B cell (primary cell): ENCODE measurements around the gene LOC101059915.
"Not testable (repeated sequence)": the region's sequence is repeated elsewhere in the genome, so short reads cannot be mapped to it uniquely, and the experiment has no call there.

Source experiments
- CTCF ChIP-seq: fragments of 200-600 bp; IDR thresholded peaks from one replicate; pipeline ENCODE4 v1.8.0; 2022; ENCODE audit warnings: antibody characterized with exemption, mild to moderate bottlenecking
- EZH2 ChIP-seq: IDR thresholded peaks from 2 replicates; pipeline ENCODE4 v1.6.1; 2012; ENCODE audit warnings: borderline replicate concordance, low read depth, mild to moderate bottlenecking, moderate library complexity, low read length; ENCODE audit not compliant: insufficient read depth, poor library complexity, severe bottlenecking

DNA sequence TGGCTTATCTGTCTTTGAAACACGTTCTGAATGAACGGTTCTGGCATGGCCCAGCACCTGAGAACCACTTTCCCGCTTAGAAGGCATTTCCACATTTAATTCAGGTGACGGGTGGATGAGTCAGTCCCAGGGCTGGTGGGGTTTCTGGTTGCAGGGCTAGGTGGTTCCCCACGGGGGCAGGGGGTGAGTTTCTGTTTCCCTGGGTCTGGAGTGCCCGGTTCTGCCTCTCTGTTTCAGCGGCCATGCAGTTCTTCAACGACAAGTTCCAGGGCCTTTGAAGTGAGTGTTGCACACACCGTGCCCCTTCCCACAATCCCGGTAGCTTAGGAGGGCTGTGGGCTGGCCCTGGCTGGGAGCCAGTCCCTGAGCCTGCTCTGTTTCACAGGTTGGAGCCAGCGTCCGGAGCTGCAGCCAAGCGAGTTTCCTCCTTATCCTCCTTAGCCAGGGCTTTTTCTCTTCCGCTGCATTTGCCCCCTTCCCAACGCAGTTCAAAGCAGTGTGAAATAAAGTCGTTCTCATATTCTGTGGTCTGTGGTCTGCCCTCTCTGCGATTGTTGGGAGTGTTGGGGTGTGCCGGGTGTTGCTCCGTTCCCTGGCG, 53.0 kb downstream of the LOC101059915 start:
- TF ChIP-seq CTCF, EZH2: not testable (repeated sequence)
